ENCODE results near the gene MED16.
"Not testable (repeated sequence)": the region's sequence is repeated elsewhere in the genome, so short reads cannot be mapped to it uniquely, and the experiment has no call there.

The MED16 gene

GRCh38 chr19:823565-824121, 69.3 kb downstream of the MED16 start:
- no peak for DNase-seq

GRCh38 chr19:821825-822503, 71.0 kb downstream of the MED16 start, which contains the start of gene PLPPR3:
PLPPR3 (minus strand) TSS chr19:821955; CDS start chr19:821559, 396 bp downstream.
- no peak for DNase-seq

GRCh38 chr19:821231-821824, 71.7 kb downstream of the MED16 start:
- DNase-seq = no peak

- not testable (repeated sequence) for DNase-seq
Observed at GRCh38 chr19:820212-820611, 72.8 kb downstream of the MED16 start.
